Measurements from ENCODE around the gene DST. TPM values are rescaled to one million over a fixed set of nuclear protein-coding genes. Genes with fewer than 3 reads are reported as not detected.

DST gene
- total RNA-seq, 1 experiment from 2014 or later: 370 TPM

GRCh38 chr6:56547687-56548086 lies 95.0 kb downstream of the DST start:
- intact Hi-C loops (cut with micrococcal nuclease): no loop called here
- CTCF ChIA-PET: interaction anchor here (0.7 kb wide), 2 partner anchors 45 to 49 kb away, joined by 3 to 4 read pairs; no protein-coding TSS in a partner anchor
- DNase-seq (ENCODE audit: unreplicated experiment): no peak
- peaks cover 55% of the 10 kb centered on the region for H3K36me3 Mint-ChIP-seq (ENCODE audit: insufficient read depth, unreplicated experiment)
- TF ChIP-seq CTCF (IDR thresholded peaks at IDR 0.05; ENCODE audit: unreplicated experiment): no peak
- H3K27me3 Mint-ChIP-seq (ENCODE audit: insufficient read depth, unreplicated experiment): no peaks in the 10 kb centered on the region
- peak overlapping the region; percentile 31 for H3K27ac Mint-ChIP-seq (ENCODE audit: low read depth, unreplicated experiment)
- no TSS peak for BruUV-seq (replicated peaks)
- no peaks in the 10 kb centered on the region for H3K9me3 Mint-ChIP-seq (ENCODE audit: unreplicated experiment)
- H3K4me1 Mint-ChIP-seq (ENCODE audit: insufficient read depth, unreplicated experiment): peaks cover 25% of the 10 kb centered on the region
- POLR2A ChIA-PET: no interaction called here
- no peak overlapping the region for H3K4me3 Mint-ChIP-seq (ENCODE audit: unreplicated experiment)

GRCh38 chr6:56542364-56543331 lies 100.0 kb downstream of the DST start:
- TF ChIP-seq CTCF (IDR thresholded peaks at IDR 0.05; ENCODE audit: unreplicated experiment): no peak
- BruUV-seq (replicated peaks): no TSS peak
- intact Hi-C loops (cut with micrococcal nuclease): loop anchor here (1.0 kb wide), 1 partner anchor 172 kb away; no protein-coding TSS in a partner anchor
- H3K4me3 Mint-ChIP-seq (ENCODE audit: unreplicated experiment): no peak overlapping the region
- H3K36me3 Mint-ChIP-seq (ENCODE audit: insufficient read depth, unreplicated experiment): peaks cover 38% of the 10 kb centered on the region
- CTCF ChIA-PET: interaction anchor here (0.6 to 2.6 kb wide), 15 partner anchors 9 to 195 kb away, joined by 3 to 16 read pairs (median 4); no protein-coding TSS in a partner anchor
- H3K27ac Mint-ChIP-seq (ENCODE audit: low read depth, unreplicated experiment): no peak overlapping the region
- no peaks in the 10 kb centered on the region for H3K27me3 Mint-ChIP-seq (ENCODE audit: insufficient read depth, unreplicated experiment)
- DNase-seq (ENCODE audit: unreplicated experiment): peak; percentile 98
- no peaks in the 10 kb centered on the region for H3K9me3 Mint-ChIP-seq (ENCODE audit: unreplicated experiment)
- POLR2A ChIA-PET: interaction anchor here (0.6 to 1.8 kb wide), 14 partner anchors 8 to 196 kb away, joined by 3 to 9 read pairs (median 3); no protein-coding TSS in a partner anchor
- H3K4me1 Mint-ChIP-seq (ENCODE audit: insufficient read depth, unreplicated experiment): peaks cover 11% of the 10 kb centered on the region

- no peaks in the 10 kb centered on the region for H3K9me3 Mint-ChIP-seq (ENCODE audit: unreplicated experiment)
- no peak overlapping the region for H3K27ac Mint-ChIP-seq (ENCODE audit: low read depth, unreplicated experiment)
- BruUV-seq (replicated peaks): TSS peak; percentile 43
- peaks cover 12% of the 10 kb centered on the region for H3K4me1 Mint-ChIP-seq (ENCODE audit: insufficient read depth, unreplicated experiment)
- H3K27me3 Mint-ChIP-seq (ENCODE audit: insufficient read depth, unreplicated experiment): no peaks in the 10 kb centered on the region
- peaks cover 36% of the 10 kb centered on the region for H3K36me3 Mint-ChIP-seq (ENCODE audit: insufficient read depth, unreplicated experiment)
- CTCF ChIA-PET: interaction anchor here (0.6 to 2.6 kb wide), 14 partner anchors 9 to 194 kb away, joined by 3 to 16 read pairs (median 4); no protein-coding TSS in a partner anchor
- TF ChIP-seq CTCF (IDR thresholded peaks at IDR 0.05; ENCODE audit: unreplicated experiment): no peak
- POLR2A ChIA-PET: interaction anchor here (0.8 to 1.8 kb wide), 11 partner anchors 9 to 177 kb away, joined by 3 to 9 read pairs (median 3); no protein-coding TSS in a partner anchor
- no peak overlapping the region for H3K4me3 Mint-ChIP-seq (ENCODE audit: unreplicated experiment)
- intact Hi-C loops (cut with micrococcal nuclease): loop anchor here (1.0 kb wide), 1 partner anchor 172 kb away; no protein-coding TSS in a partner anchor
- no peak for DNase-seq (ENCODE audit: unreplicated experiment)
Measured at GRCh38 chr6:56541741-56542360, 100.8 kb downstream of the DST start.

Measured in MCF 10A (cell line).